NCI-H2081 treated with DMSO at 0.1 percent for 48 hours (cell line): Measurements from ENCODE around the gene KRT84.

Source experiments
- DNase-seq: peaks from one replicate; lab custom pipeline; 2025; lab: John Stamatoyannopoulos, UW

Gene KRT84

GRCh38 chr12:52387859-52388258 lies 2.4 kb upstream of the KRT84 start:
- DNase-seq, result no peak

DNA sequence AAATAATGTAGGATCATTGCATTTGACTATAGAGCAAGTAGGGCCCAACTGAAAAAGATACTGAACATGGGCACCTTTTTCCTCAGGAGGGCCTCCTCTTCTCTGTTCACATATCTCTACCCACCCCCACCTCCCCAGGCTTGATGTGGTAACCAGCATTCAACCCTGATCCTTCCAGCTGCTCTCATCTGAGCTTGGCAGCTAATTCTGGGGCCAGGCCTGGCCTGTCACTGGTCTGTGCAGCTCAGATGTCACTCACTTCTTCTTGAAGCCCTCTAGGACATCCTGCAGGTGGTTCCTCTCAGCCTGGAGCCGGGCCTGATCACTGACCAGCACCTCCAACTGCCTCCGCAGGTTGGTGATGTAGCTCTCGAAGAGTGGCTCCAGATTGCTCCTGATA lies 2.1 kb downstream of the KRT84 start:
- DNase-seq, result no peak

GRCh38 chr12:52382854-52383253 lies 2.6 kb downstream of the KRT84 start:
- no peak for DNase-seq

- DNase-seq, result no peak
Observed at GRCh38 chr12:52381206-52381605, 4.2 kb downstream of the KRT84 start.

DNA sequence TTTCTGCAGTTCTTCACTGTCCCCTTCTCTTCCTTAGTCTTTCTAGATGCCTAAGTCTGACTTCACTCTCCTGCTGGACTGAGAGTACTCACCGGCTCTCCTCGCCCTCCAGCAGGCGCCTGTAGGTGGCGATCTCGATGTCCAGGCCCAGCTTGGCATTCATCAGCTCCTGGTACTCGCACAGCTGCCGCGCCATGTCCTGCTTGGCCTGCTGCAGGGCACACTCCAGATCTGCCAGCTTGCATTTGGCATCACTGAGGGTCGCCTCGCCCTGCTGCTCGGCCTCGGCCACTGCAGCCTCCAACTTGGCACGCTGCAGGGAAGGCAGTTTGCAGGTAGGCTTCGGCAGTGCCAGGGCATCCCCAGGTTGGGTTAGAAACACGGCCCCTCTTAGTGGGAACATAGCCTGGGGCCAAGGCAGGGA lies 5.2 kb downstream of the KRT84 start:
- DNase-seq, result no peak

- no peak for DNase-seq
Observed at GRCh38 chr12:52379536-52379935, 5.9 kb downstream of the KRT84 start.

DNA sequence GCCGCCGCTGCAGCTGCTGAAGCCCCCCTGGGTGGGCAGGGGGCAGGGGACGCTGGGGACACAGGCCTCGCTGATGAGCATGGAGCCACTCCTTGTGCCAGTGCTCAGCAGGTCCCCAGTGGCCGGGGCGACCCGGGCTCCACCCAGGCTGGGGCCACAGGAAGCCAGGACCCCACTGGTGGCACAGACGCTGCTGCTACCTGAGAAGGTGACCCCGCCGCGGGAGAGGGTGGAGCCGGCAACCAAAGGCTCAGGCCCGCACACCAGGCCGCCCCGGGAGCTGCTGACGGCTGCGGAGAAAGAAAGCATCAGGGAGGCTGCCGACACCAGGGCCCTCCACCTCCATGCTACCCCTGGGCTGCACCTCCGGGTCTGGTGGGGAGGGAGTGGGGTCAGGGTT lies 7.4 kb downstream of the KRT84 start:
- no peak for DNase-seq

DNA sequence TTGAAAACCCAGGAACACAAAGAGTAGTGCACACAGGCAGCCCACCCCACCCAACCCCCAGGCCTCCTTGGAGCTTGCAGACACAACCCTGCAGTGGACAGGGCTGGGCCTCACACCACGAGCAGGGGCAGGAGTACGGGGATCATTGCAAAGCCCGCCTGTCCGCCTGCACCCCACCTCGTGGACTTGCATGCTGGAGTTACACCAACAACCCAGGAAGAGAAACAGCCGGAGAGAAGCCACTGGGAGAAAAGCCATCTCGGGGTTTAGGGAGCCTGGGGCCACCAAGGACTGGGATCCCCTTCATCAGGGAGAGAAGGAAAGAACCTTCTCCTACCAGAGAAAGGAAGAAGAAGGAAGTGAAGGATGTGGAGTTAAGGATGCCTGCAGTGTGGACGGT lies 8.2 kb downstream of the KRT84 start:
- no peak for DNase-seq

DNA sequence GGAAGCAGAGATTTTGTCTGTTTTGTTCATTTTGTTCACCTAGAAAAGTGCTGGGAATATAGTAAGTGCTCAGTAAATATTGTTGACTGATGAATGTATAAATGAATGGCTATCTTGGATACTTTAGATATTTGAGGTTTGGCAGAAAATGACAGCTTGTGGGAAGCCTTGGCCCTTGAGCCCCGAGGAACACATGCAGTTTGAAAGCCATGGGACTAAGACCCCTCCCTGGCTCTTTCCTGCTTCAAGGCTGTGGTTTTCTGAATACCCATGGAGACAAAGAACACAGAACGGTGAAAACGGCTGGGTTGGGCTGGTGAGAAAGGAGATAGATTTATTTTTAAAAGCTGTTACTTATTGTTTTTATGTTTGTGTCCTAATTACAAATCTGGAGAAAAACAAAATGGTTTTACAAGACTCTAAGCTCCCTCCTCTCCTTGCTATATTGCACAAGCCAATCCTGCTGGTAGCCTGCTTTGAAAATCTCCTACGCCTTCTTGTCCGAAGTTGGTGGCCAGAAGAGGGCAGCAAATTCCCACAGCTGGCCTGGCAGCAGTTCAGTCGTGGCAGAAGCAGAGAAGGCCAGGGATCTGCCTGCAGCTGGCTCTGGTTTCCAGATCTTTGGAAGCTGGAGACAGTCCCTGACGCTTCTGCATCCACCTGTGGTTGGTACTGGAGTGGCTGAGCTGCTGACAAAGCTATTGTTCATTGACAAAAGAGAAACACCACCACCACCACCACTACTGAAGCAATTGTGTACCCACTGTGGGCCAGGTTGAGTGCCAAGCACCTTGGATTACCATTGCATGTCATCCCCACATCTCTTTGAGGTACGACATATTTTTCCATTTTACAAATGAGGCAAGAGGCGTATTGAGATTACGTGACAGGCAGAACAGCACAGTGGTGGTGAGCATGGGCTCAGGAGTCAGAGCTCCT lies 13.0 kb downstream of the KRT84 start:
- peak; percentile 46 for DNase-seq

DNA sequence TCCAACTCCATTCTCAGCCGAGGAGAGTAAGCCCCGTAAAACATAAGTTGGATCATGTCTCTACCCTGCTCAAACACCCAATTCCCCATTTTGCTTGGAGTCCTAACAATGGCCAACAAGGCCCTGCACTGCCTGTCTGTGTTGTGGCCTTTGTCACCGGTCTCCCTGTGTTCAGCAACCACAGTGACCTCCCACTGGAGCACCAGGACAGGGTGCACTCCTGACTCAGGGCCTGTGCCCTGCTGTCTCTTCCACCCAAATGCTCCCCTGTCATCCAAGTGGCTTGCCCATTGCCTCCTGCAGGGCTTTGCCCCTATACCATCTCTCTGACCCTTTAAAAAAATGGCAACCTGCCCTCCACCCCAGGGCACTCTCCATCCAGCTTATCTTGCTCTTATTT lies 13.7 kb downstream of the KRT84 start:
- DNase-seq, result no peak

DNA sequence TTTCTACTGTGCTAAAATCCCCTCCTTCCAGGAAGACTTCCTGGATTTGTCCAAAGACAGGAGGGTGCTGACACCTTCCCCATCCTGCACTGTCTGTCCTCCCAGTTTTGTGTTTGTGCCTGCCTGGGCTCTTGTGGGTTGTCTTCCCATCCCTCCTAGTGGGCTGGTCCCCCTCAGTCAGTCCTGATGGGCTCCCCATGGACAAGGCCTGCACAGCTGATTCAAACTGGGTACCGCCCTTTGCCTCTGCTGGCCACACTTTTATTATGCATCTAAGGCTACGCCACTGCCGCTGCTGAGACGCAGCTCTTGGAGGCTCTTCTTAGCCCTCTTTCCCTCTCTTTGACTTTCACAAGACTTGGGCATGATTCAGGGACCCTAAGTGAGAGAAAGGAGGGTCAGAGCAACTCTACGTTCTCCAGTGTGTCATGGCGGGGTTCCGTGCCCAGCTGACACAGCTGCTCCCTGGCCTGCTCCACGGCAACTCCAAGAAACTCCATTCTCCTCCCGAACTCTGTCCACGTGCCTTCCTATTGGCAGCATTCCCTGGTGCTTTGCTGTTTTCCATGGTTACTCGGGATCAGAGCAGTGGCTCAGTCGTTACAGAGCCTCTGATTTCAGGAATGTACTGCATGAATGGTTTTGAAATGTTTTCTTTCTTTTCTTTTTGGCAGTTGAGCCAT lies 14.4 kb downstream of the KRT84 start:
- DNase-seq, result no peak

- DNase-seq, result no peak
Observed at GRCh38 chr12:52369809-52370208, 15.6 kb downstream of the KRT84 start.

DNA sequence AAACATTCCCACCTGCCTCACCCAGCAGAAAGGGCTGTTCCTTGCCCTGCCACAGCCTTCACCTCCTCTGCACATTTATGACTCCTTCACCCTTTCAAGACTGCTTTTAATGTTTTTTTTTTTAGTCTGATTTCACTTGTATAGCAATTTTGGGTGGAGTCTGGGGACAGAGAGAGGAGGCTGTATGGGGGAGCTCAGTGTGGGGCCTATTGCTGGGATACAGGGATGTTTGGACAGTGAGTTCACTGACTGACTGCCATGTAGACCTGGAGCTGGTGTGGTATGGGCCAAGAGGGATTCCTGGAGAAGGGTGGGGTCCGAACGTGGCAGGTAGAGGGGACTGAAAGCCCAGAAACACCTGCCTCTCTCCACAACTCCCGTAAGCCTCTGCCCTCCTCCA lies 16.2 kb downstream of the KRT84 start:
- no peak for DNase-seq

- no peak for DNase-seq
Observed at GRCh38 chr12:52368508-52368907, 16.9 kb downstream of the KRT84 start.

DNA sequence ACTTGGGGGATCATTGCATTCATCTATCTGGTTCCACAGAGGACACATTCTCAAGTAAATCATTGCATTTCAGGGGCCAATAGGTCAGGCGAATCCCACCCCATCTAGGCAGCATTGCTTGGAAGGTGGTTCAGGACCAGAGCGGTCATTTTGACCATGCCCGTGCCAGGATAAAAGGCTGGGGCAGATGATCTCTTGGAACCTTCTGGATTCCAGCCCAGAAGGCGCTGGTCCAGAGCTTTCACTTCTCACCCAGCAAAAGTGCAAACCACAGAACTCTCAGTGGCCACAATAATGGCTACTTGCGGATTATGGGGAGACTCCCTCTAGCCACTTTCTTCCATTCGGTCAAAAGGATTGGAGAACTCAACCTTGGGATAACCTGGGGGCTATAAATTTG lies 17.6 kb downstream of the KRT84 start:
- no peak for DNase-seq

DNA sequence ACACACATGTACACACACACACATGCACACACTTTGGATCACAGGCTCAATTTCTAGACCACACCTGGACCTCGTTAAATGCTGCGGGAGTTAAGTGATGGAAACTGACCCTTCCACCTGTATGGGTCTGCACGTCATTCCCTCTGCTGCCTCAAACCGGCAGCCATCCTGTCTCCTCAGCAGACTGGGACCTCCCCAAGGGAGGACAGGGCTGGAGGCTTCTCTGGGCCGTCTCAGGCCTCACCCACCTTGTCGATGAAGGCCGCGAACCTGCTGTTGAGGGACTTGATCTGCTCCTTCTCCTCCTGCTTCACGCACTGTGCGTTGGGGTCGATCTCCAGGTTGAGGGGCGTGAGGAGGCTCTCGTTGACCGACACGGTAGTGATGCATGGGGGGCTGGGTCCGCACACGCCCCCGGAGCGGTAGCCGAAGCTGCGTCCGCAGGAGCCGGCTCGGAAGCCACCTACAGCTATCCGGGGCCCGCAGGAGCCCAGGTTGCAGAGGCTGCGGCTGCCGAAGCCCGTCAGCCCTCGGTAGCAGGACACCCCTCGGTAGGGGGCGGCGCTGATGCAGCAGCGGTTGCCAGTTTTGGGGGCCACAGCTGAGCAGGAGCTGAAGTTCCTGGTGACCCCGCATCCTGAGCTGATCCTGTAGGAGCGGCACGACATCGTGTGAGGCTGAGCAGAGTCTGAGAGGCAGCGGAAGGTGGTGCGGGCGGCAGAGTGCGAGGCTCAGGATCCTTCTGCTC lies 18.5 kb downstream of the KRT84 start, which contains the start of gene KRT85:
KRT85 (minus strand) TSS at position 744 of the 748 bp plus-strand sequence; CDS start at position 668, 76 bp downstream.
- DNase-seq, result no peak

GRCh38 chr12:52364901-52365489 lies 20.5 kb downstream of the KRT84 start:
- no peak for DNase-seq

DNA sequence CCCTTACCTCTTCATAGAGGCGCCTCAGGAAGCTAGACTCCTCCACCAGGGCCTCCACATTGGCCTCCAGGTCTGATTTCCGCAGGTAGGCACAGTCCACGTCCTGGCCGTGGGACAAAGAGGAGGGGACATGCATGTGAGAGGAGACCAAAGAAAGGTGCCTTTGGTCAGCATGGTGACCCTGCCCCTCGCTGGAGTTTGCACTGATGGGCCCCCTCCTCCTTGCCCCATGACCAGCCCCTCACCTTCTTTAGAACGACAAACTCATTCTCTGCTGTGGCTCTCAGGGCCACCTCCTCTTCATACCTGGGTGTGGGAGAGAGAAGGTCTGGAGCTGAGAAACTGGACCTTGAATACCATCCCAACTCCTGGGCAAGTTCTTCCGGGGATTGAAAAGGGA lies 21.4 kb downstream of the KRT84 start:
- DNase-seq, result no peak

- no peak for DNase-seq
Observed at GRCh38 chr12:52363111-52363679, 22.3 kb downstream of the KRT84 start.

- DNase-seq, result no peak
Observed at GRCh38 chr12:52362118-52362726, 23.2 kb downstream of the KRT84 start.

- DNase-seq, result no peak
Observed at GRCh38 chr12:52361553-52361952, 23.9 kb downstream of the KRT84 start.
